ENCODE results near the gene GABRA4. TPM values are rescaled to one million over a fixed set of nuclear protein-coding genes. Genes with fewer than 3 reads are reported as not detected.

GABRA4 gene
- total and polyA plus RNA-seq, 5 donors = 0.03 to 1.9 (median 0.18) TPM

GRCh38 chr4:46927201-46927600 is 66.2 kb downstream of the GABRA4 start:
- intact Hi-C loops (cut with DNase I) = no loop called here
- H3K9me3 ChIP-seq (ENCODE audit: control insufficient read depth, low read length) = no peaks in the 10 kb centered on the region
- H3K27me3 ChIP-seq (ENCODE audit: control insufficient read depth, insufficient read depth) = no peaks in the 10 kb centered on the region
- DNase-seq (no peak), ATAC-seq (no peak)
- H3K4me1 ChIP-seq (ENCODE audit: control insufficient read depth, insufficient read depth, low read length) = no peaks in the 10 kb centered on the region
- no peak overlapping the region for H3K4me3 ChIP-seq (ENCODE audit: low read length)
- H3K27ac ChIP-seq (ENCODE audit: low read length) = no peak overlapping the region

- DNase-seq = no peak
- Histone ChIP-seq H3K27me3 (ENCODE audit: control insufficient read depth, insufficient read depth) (no peaks in the 10 kb centered on the region), H3K27ac (ENCODE audit: low read length) (no peak overlapping the region), H3K4me1 (ENCODE audit: control insufficient read depth, insufficient read depth, low read length) (no peaks in the 10 kb centered on the region), H3K4me3 (ENCODE audit: low read length) (no peak overlapping the region), H3K9me3 (ENCODE audit: control insufficient read depth, low read length) (no peaks in the 10 kb centered on the region)
- ATAC-seq = no peak
- intact Hi-C loops (cut with DNase I) = no loop called here
Measured at GRCh38 chr4:46924789-46925529, 68.4 kb downstream of the GABRA4 start.

GRCh38 chr4:46922205-46922604 is 71.2 kb downstream of the GABRA4 start:
- H3K4me1 ChIP-seq (ENCODE audit: control insufficient read depth, insufficient read depth, low read length) = no peaks in the 10 kb centered on the region
- ATAC-seq (no peak), DNase-seq (no peak)
- no peak overlapping the region for H3K27ac ChIP-seq (ENCODE audit: low read length)
- no peaks in the 10 kb centered on the region for H3K27me3 ChIP-seq (ENCODE audit: control insufficient read depth, insufficient read depth)
- H3K4me3 ChIP-seq (ENCODE audit: low read length) = no peak overlapping the region
- H3K9me3 ChIP-seq (ENCODE audit: control insufficient read depth, low read length) = no peaks in the 10 kb centered on the region
- intact Hi-C loops (cut with DNase I) = no loop called here
- 43% methylated on average over 3 of the region's 3 CpGs for WGBS

GRCh38 chr4:46909078-46909477 is 84.3 kb downstream of the GABRA4 start, which contains the start of gene COX7B2:
TSS of gene COX7B2 (minus strand) at chr4:46909245. CDS start at chr4:46735192, 174,053 bp downstream.
- WGBS = 91% methylated on average over 12 of the region's 12 CpGs
- H3K27ac ChIP-seq (ENCODE audit: low read length) = no peak within 1 kb of the TSS
- ATAC-seq (no peak), DNase-seq (no peak)
- no peak within 1 kb of the TSS for H3K4me3 ChIP-seq (ENCODE audit: low read length)
- H3K27me3 ChIP-seq (ENCODE audit: control insufficient read depth, insufficient read depth) = no peaks in the 10 kb centered on the region
- intact Hi-C loops (cut with DNase I) = no loop called here
- no peaks in the 10 kb centered on the region for H3K4me1 ChIP-seq (ENCODE audit: control insufficient read depth, insufficient read depth, low read length)
- H3K9me3 ChIP-seq (ENCODE audit: control insufficient read depth, low read length) = no peaks in the 10 kb centered on the region

GRCh38 chr4:46908148-46908547 is 85.2 kb downstream of the GABRA4 start:
- Histone ChIP-seq H3K4me3 (ENCODE audit: low read length) (no peak overlapping the region), H3K27me3 (ENCODE audit: control insufficient read depth, insufficient read depth) (no peaks in the 10 kb centered on the region), H3K27ac (ENCODE audit: low read length) (no peak overlapping the region), H3K9me3 (ENCODE audit: control insufficient read depth, low read length) (no peaks in the 10 kb centered on the region), H3K4me1 (ENCODE audit: control insufficient read depth, insufficient read depth, low read length) (no peaks in the 10 kb centered on the region)
- intact Hi-C loops (cut with DNase I) = no loop called here
- ATAC-seq = no peak
- 82% methylated on average over 4 of the region's 4 CpGs for WGBS
- DNase-seq = no peak

- Histone ChIP-seq H3K9me3 (ENCODE audit: control insufficient read depth, low read length) (no peaks in the 10 kb centered on the region), H3K27me3 (ENCODE audit: control insufficient read depth, insufficient read depth) (no peaks in the 10 kb centered on the region), H3K27ac (ENCODE audit: low read length) (no peak overlapping the region), H3K4me1 (ENCODE audit: control insufficient read depth, insufficient read depth, low read length) (no peaks in the 10 kb centered on the region), H3K4me3 (ENCODE audit: low read length) (no peak overlapping the region)
- intact Hi-C loops (cut with DNase I) = no loop called here
- 56% methylated on average over 1 of the region's 1 CpG for WGBS
- DNase-seq (no peak), ATAC-seq (no peak)
Measured at GRCh38 chr4:46900082-46900481, 93.3 kb downstream of the GABRA4 start.

- Histone ChIP-seq H3K27ac (ENCODE audit: low read length) (no peak overlapping the region), H3K9me3 (ENCODE audit: control insufficient read depth, low read length) (no peaks in the 10 kb centered on the region), H3K27me3 (ENCODE audit: control insufficient read depth, insufficient read depth) (no peaks in the 10 kb centered on the region), H3K4me3 (ENCODE audit: low read length) (no peak overlapping the region), H3K4me1 (ENCODE audit: control insufficient read depth, insufficient read depth, low read length) (no peaks in the 10 kb centered on the region)
- no peak for DNase-seq
- 44% methylated on average over 5 of the region's 5 CpGs for WGBS
- ATAC-seq = no peak
- intact Hi-C loops (cut with DNase I) = no loop called here
Measured at GRCh38 chr4:46894826-46895225, 98.6 kb downstream of the GABRA4 start.

GRCh38 chr4:46890056-46890455 is 103.3 kb downstream of the GABRA4 start:
- intact Hi-C loops (cut with DNase I) = no loop called here
- DNase-seq (no peak), ATAC-seq (no peak)
- Histone ChIP-seq H3K27me3 (ENCODE audit: control insufficient read depth, insufficient read depth) (no peaks in the 10 kb centered on the region), H3K9me3 (ENCODE audit: control insufficient read depth, low read length) (no peaks in the 10 kb centered on the region), H3K4me1 (ENCODE audit: control insufficient read depth, insufficient read depth, low read length) (no peaks in the 10 kb centered on the region), H3K27ac (ENCODE audit: low read length) (no peak overlapping the region), H3K4me3 (ENCODE audit: low read length) (no peak overlapping the region)
- 50% methylated on average over 2 of the region's 2 CpGs for WGBS

- Histone ChIP-seq H3K27me3 (ENCODE audit: control insufficient read depth, insufficient read depth) (no peaks in the 10 kb centered on the region), H3K9me3 (ENCODE audit: control insufficient read depth, low read length) (no peaks in the 10 kb centered on the region), H3K27ac (ENCODE audit: low read length) (no peak overlapping the region), H3K4me3 (ENCODE audit: low read length) (no peak overlapping the region), H3K4me1 (ENCODE audit: control insufficient read depth, insufficient read depth, low read length) (no peaks in the 10 kb centered on the region)
- no peak for ATAC-seq
- no peak for DNase-seq
- intact Hi-C loops (cut with DNase I) = no loop called here
- WGBS = 71% methylated on average over 2 of the region's 2 CpGs
Measured at GRCh38 chr4:46889410-46889809, 104.0 kb downstream of the GABRA4 start.

GRCh38 chr4:46886711-46887110 is 106.7 kb downstream of the GABRA4 start:
- H3K9me3 ChIP-seq (ENCODE audit: control insufficient read depth, low read length) = no peaks in the 10 kb centered on the region
- DNase-seq (no peak), ATAC-seq (no peak)
- no peaks in the 10 kb centered on the region for H3K27me3 ChIP-seq (ENCODE audit: control insufficient read depth, insufficient read depth)
- 24% methylated on average over 2 of the region's 2 CpGs for WGBS
- no peak overlapping the region for H3K27ac ChIP-seq (ENCODE audit: low read length)
- intact Hi-C loops (cut with DNase I) = no loop called here
- H3K4me1 ChIP-seq (ENCODE audit: control insufficient read depth, insufficient read depth, low read length) = no peaks in the 10 kb centered on the region
- H3K4me3 ChIP-seq (ENCODE audit: low read length) = no peak overlapping the region

- 78% methylated on average over 3 of the region's 3 CpGs for WGBS
Measured at GRCh38 chr4:46878641-46879040, 114.7 kb downstream of the GABRA4 start.

GRCh38 chr4:46874811-46875210 is 118.6 kb downstream of the GABRA4 start:
- H3K27me3 ChIP-seq (ENCODE audit: control insufficient read depth, insufficient read depth) = no peaks in the 10 kb centered on the region
- H3K4me3 ChIP-seq (ENCODE audit: low read length) = no peak overlapping the region
- DNase-seq (no peak), ATAC-seq (no peak)
- intact Hi-C loops (cut with DNase I) = no loop called here
- no peaks in the 10 kb centered on the region for H3K4me1 ChIP-seq (ENCODE audit: control insufficient read depth, insufficient read depth, low read length)
- no peak overlapping the region for H3K27ac ChIP-seq (ENCODE audit: low read length)
- 47% methylated on average over 1 of the region's 1 CpG for WGBS
- no peaks in the 10 kb centered on the region for H3K9me3 ChIP-seq (ENCODE audit: control insufficient read depth, low read length)

More at GRCh38 chr4:46878641-46879040, 114.7 kb downstream of the GABRA4 start:
- intact Hi-C loops (cut with DNase I) = no loop called here
- no peaks in the 10 kb centered on the region for H3K27me3 ChIP-seq (ENCODE audit: control insufficient read depth, insufficient read depth)
- H3K9me3 ChIP-seq (ENCODE audit: control insufficient read depth, low read length) = no peaks in the 10 kb centered on the region
- ATAC-seq (no peak), DNase-seq (no peak)
- no peaks in the 10 kb centered on the region for H3K4me1 ChIP-seq (ENCODE audit: control insufficient read depth, insufficient read depth, low read length)
- no peak overlapping the region for H3K4me3 ChIP-seq (ENCODE audit: low read length)
- H3K27ac ChIP-seq (ENCODE audit: low read length) = no peak overlapping the region

Measured in right cardiac atrium (tissue), 5 donors.